Stimulated activated memory B cell treated with anti-CD40 and anti-IgM and Interleukin-4, amounts not matched to agents 10 μg/mL and 1 μg/mL and 100 μg/mL, for 72 hours (primary cell): Measurements from ENCODE around the gene MRGPRX1.
"Not testable (repeated sequence)": the region's sequence is repeated elsewhere in the genome, so short reads cannot be mapped to it uniquely, and the experiment has no call there.

Source experiments
- ATAC-seq: fragments of 150-1000 bp; cut with Tn5 transposase; 2 replicates; pipeline ENCODE4 v1.10.0; 2021
- H3K27ac Mint-ChIP-seq: one replicate; pipeline ENCODE4 v1.8.0; 2022; ENCODE audit warnings: mild to moderate bottlenecking, mixed read lengths
- H3K27me3 Mint-ChIP-seq: one replicate; pipeline ENCODE4 v1.8.0; 2022; ENCODE audit warnings: mixed read lengths
- H3K36me3 Mint-ChIP-seq: one replicate; pipeline ENCODE4 v1.8.0; 2022; ENCODE audit warnings: mixed read lengths
- H3K4me1 Mint-ChIP-seq: one replicate; pipeline ENCODE4 v1.8.0; 2022; ENCODE audit warnings: mixed read lengths
- H3K4me3 Mint-ChIP-seq: one replicate; pipeline ENCODE4 v1.8.0; 2022; ENCODE audit warnings: mild to moderate bottlenecking, moderate library complexity, mixed read lengths
- H3K9me3 Mint-ChIP-seq: one replicate; pipeline ENCODE4 v1.8.0; 2022; ENCODE audit warnings: mixed read lengths

MRGPRX1 gene

GRCh38 chr11:18939314-18939713, at the start of gene MRGPRX1:
MRGPRX1 (minus strand) TSS chr11:18939414; CDS start chr11:18934784, 4,630 bp downstream.
- H3K9me3 Mint-ChIP-seq = no peaks in the 10 kb centered on the region

GRCh38 chr11:18987454-18988231, 48.4 kb upstream of the MRGPRX1 start:
- ATAC-seq = no peak
- Mint-ChIP-seq H3K27ac (no peak overlapping the region), H3K36me3 (no peaks in the 10 kb centered on the region), H3K4me1 (no peaks in the 10 kb centered on the region), H3K27me3 (no peaks in the 10 kb centered on the region), H3K9me3 (peaks cover 8% of the 10 kb centered on the region), H3K4me3 (no peak overlapping the region)

More at GRCh38 chr11:18939314-18939713, at the start of gene MRGPRX1:
- Mint-ChIP-seq H3K4me1 (no peaks in the 10 kb centered on the region), H3K27ac (no peak within 1 kb of the TSS), H3K27me3 (peaks cover 10% of the 10 kb centered on the region), H3K4me3 (no peak within 1 kb of the TSS), H3K36me3 (no peaks in the 10 kb centered on the region)
- ATAC-seq = no peak

- H3K9me3 Mint-ChIP-seq = peaks cover 8% of the 10 kb centered on the region
- no peak overlapping the region for H3K27ac Mint-ChIP-seq
- ATAC-seq = peak; percentile 20
- no peak overlapping the region for H3K4me3 Mint-ChIP-seq
- no peaks in the 10 kb centered on the region for H3K4me1 Mint-ChIP-seq
- H3K27me3 Mint-ChIP-seq = peaks cover 7% of the 10 kb centered on the region
- no peaks in the 10 kb centered on the region for H3K36me3 Mint-ChIP-seq
Measured at GRCh38 chr11:18986744-18987143, 47.5 kb upstream of the MRGPRX1 start.

GRCh38 chr11:18981897-18982296, 42.7 kb upstream of the MRGPRX1 start:
- H3K36me3 Mint-ChIP-seq = no peaks in the 10 kb centered on the region
- peaks cover 5% of the 10 kb centered on the region for H3K9me3 Mint-ChIP-seq
- no peak overlapping the region for H3K27ac Mint-ChIP-seq
- H3K27me3 Mint-ChIP-seq = peaks cover 7% of the 10 kb centered on the region
- no peak for ATAC-seq
- H3K4me3 Mint-ChIP-seq = no peak overlapping the region
- H3K4me1 Mint-ChIP-seq = no peaks in the 10 kb centered on the region

- Mint-ChIP-seq H3K27ac (no peak overlapping the region), H3K4me3 (no peak overlapping the region), H3K36me3 (no peaks in the 10 kb centered on the region), H3K4me1 (no peaks in the 10 kb centered on the region), H3K27me3 (no peaks in the 10 kb centered on the region), H3K9me3 (peaks cover 3% of the 10 kb centered on the region)
- ATAC-seq = no peak
Measured at GRCh38 chr11:18974192-18974591, 35.0 kb upstream of the MRGPRX1 start.

GRCh38 chr11:18972336-18972735, 33.1 kb upstream of the MRGPRX1 start:
- H3K27ac Mint-ChIP-seq = no peak overlapping the region
- no peaks in the 10 kb centered on the region for H3K27me3 Mint-ChIP-seq
- peaks cover 3% of the 10 kb centered on the region for H3K9me3 Mint-ChIP-seq
- ATAC-seq = no peak
- H3K4me3 Mint-ChIP-seq = no peak overlapping the region
- H3K36me3 Mint-ChIP-seq = no peaks in the 10 kb centered on the region
- no peaks in the 10 kb centered on the region for H3K4me1 Mint-ChIP-seq

GRCh38 chr11:18969720-18970119, 30.5 kb upstream of the MRGPRX1 start:
- no peaks in the 10 kb centered on the region for H3K27me3 Mint-ChIP-seq
- no peaks in the 10 kb centered on the region for H3K36me3 Mint-ChIP-seq
- ATAC-seq = no peak
- H3K4me3 Mint-ChIP-seq = no peak overlapping the region
- no peaks in the 10 kb centered on the region for H3K4me1 Mint-ChIP-seq
- no peak overlapping the region for H3K27ac Mint-ChIP-seq
- H3K9me3 Mint-ChIP-seq = peaks cover 3% of the 10 kb centered on the region

GRCh38 chr11:18958221-18958910, 19.2 kb upstream of the MRGPRX1 start:
- Mint-ChIP-seq H3K4me1 (no peaks in the 10 kb centered on the region), H3K36me3 (no peaks in the 10 kb centered on the region), H3K4me3 (no peak overlapping the region), H3K27ac (no peak overlapping the region), H3K9me3 (no peaks in the 10 kb centered on the region), H3K27me3 (peaks cover 16% of the 10 kb centered on the region)
- no peak for ATAC-seq

GRCh38 chr11:18956630-18957029, 17.4 kb upstream of the MRGPRX1 start:
- ATAC-seq = no peak
- Mint-ChIP-seq H3K4me1 (no peaks in the 10 kb centered on the region), H3K9me3 (no peaks in the 10 kb centered on the region), H3K36me3 (no peaks in the 10 kb centered on the region), H3K4me3 (no peak overlapping the region), H3K27me3 (peaks cover 16% of the 10 kb centered on the region), H3K27ac (no peak overlapping the region)

- no peaks in the 10 kb centered on the region for H3K27me3 Mint-ChIP-seq
- H3K4me3 Mint-ChIP-seq = no peak overlapping the region
- H3K27ac Mint-ChIP-seq = no peak overlapping the region
- no peaks in the 10 kb centered on the region for H3K36me3 Mint-ChIP-seq
- ATAC-seq = no peak
- H3K4me1 Mint-ChIP-seq = no peaks in the 10 kb centered on the region
- no peaks in the 10 kb centered on the region for H3K9me3 Mint-ChIP-seq
Measured at GRCh38 chr11:18936002-18936673, 3.1 kb downstream of the MRGPRX1 start.

- H3K27me3 Mint-ChIP-seq = no peaks in the 10 kb centered on the region
Measured at GRCh38 chr11:18934195-18934814, 4.9 kb downstream of the MRGPRX1 start.

GRCh38 chr11:18927550-18928322, 11.5 kb downstream of the MRGPRX1 start:
- H3K27me3 Mint-ChIP-seq = no peaks in the 10 kb centered on the region

More at GRCh38 chr11:18934195-18934814, 4.9 kb downstream of the MRGPRX1 start:
- H3K4me3 Mint-ChIP-seq = no peak overlapping the region
- no peaks in the 10 kb centered on the region for H3K36me3 Mint-ChIP-seq
- H3K9me3 Mint-ChIP-seq = no peaks in the 10 kb centered on the region
- H3K4me1 Mint-ChIP-seq = no peaks in the 10 kb centered on the region
- H3K27ac Mint-ChIP-seq = no peak overlapping the region
- ATAC-seq = no peak

GRCh38 chr11:18925426-18925825, 13.8 kb downstream of the MRGPRX1 start:
- H3K4me3 Mint-ChIP-seq, H3K4me1 Mint-ChIP-seq: not testable (repeated sequence)

More at GRCh38 chr11:18927550-18928322, 11.5 kb downstream of the MRGPRX1 start:
- no peaks in the 10 kb centered on the region for H3K4me1 Mint-ChIP-seq
- H3K36me3 Mint-ChIP-seq = no peaks in the 10 kb centered on the region
- no peak overlapping the region for H3K27ac Mint-ChIP-seq
- H3K9me3 Mint-ChIP-seq = peaks cover 3% of the 10 kb centered on the region
- ATAC-seq = no peak
- H3K4me3 Mint-ChIP-seq = no peak overlapping the region

GRCh38 chr11:18912883-18913282, 26.3 kb downstream of the MRGPRX1 start:
- H3K36me3 Mint-ChIP-seq = no peaks in the 10 kb centered on the region
- no peaks in the 10 kb centered on the region for H3K4me1 Mint-ChIP-seq
- no peaks in the 10 kb centered on the region for H3K27me3 Mint-ChIP-seq
- no peak overlapping the region for H3K27ac Mint-ChIP-seq
- no peak overlapping the region for H3K4me3 Mint-ChIP-seq
- H3K9me3 Mint-ChIP-seq = no peaks in the 10 kb centered on the region
- no peak for ATAC-seq

More at GRCh38 chr11:18925426-18925825, 13.8 kb downstream of the MRGPRX1 start:
- not testable (repeated sequence) for H3K36me3 Mint-ChIP-seq, H3K27ac Mint-ChIP-seq, ATAC-seq, H3K27me3 Mint-ChIP-seq, H3K9me3 Mint-ChIP-seq
